ENCODE results near the gene FGFR1OP2.

DNA sequence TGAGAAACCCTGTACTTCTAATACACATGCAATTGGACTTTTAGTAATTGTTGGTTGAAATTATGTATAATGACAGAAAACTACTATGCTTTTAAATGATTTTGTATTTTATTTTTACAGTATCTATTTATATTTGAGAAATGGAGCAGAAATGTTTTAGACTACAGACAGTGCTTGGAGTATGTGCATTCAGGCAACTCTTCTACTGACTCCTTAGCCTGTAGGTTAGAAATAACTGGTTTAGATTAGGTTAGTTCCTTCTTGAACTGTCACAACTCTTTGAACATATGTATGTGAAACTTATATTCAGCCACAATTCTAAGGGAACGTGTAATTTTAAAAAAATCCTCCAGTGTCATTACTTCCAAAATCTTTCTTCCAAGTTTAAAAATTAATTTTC, 1.7 kb downstream of the FGFR1OP2 start:
- TF ChIP-seq EZH2phosphoT487 (IDR thresholded peaks at IDR 0.05; ENCODE audit: low read depth) = no peak
- TF ChIP-seq CTCF (IDR thresholded peaks at IDR 0.05; ENCODE audit: low read depth, low read length) = no peak
